ENCODE measurements around the gene SIPA1L2.

- TF ChIP-seq CTCF (IDR thresholded peaks at IDR 0.05) (no peak), POLR2A (IDR thresholded peaks at IDR 0.05) (no peak)
Measured at GRCh38 chr1:232621050-232621449, 8.9 kb downstream of the SIPA1L2 start.
